GM12892 (cell line): ENCODE results near the gene KCNC1.

Source experiments
- DNase-seq: peaks from one replicate; pipeline ENCODE4 v3.0.0; 2011; ENCODE audit not compliant: insufficient read length
- FAIRE-seq: peaks from 2 replicates; lab custom pipeline; 2011; peaks lifted over from hg19 to GRCh38; lab: Jason Lieb, UNC
- POLR2A ChIP-seq: IDR thresholded peaks from 2 replicates; pipeline ENCODE4 v1.6.1; 2011; ENCODE audit warnings: low read depth, low read length, control low read depth
- POLR2AphosphoS5 ChIP-seq: IDR thresholded peaks from 2 replicates; pipeline ENCODE4 v1.6.1; 2011; ENCODE audit warnings: low read depth, low read length, control low read depth
- TAF1 ChIP-seq: IDR thresholded peaks from 2 replicates; pipeline ENCODE4 v1.6.1; 2011; ENCODE audit warnings: low read depth, mild to moderate bottlenecking, control low read depth, low read length, borderline replicate concordance

The KCNC1 gene

GRCh38 chr11:17730608-17731462, 3.7 kb upstream of the KCNC1 start:
- TF ChIP-seq TAF1, result no peak
- no peak for TF ChIP-seq POLR2AphosphoS5
- no peak for TF ChIP-seq POLR2A
- peak; percentile 98 for FAIRE-seq
- peak; percentile 73 for DNase-seq

GRCh38 chr11:17733261-17733660, 1.3 kb upstream of the KCNC1 start:
- FAIRE-seq (no peak), DNase-seq (no peak)
- TF ChIP-seq POLR2A, result no peak
- no peak for TF ChIP-seq POLR2AphosphoS5
- no peak for TF ChIP-seq TAF1

- FAIRE-seq (no peak), DNase-seq (peak; percentile 68)
- TF ChIP-seq POLR2A (no peak), POLR2AphosphoS5 (no peak), TAF1 (no peak)
These were observed 621 bp downstream of the KCNC1 start for GRCh38 chr11:17734986-17735817.

- TF ChIP-seq TAF1 (no peak), POLR2A (no peak), POLR2AphosphoS5 (no peak)
- DNase-seq (no peak), FAIRE-seq (no peak)
These were observed 1.4 kb downstream of the KCNC1 start for GRCh38 chr11:17735818-17736578.

- no peak for DNase-seq
- FAIRE-seq, result no peak
- TF ChIP-seq POLR2A (no peak), TAF1 (no peak), POLR2AphosphoS5 (no peak)
These were observed 2.0 kb downstream of the KCNC1 start for GRCh38 chr11:17736579-17736893.

- no peak for DNase-seq
- no peak for TF ChIP-seq TAF1
- no peak for TF ChIP-seq POLR2A
- TF ChIP-seq POLR2AphosphoS5, result no peak
- FAIRE-seq, result no peak
These were observed 2.6 kb downstream of the KCNC1 start for GRCh38 chr11:17736930-17737817.

GRCh38 chr11:17738151-17738973, 3.8 kb downstream of the KCNC1 start:
- no peak for FAIRE-seq
- no peak for DNase-seq
- TF ChIP-seq TAF1, result no peak

GRCh38 chr11:17739945-17740338, 5.4 kb downstream of the KCNC1 start:
- no peak for FAIRE-seq
- no peak for DNase-seq
- TF ChIP-seq TAF1, result no peak
- no peak for TF ChIP-seq POLR2A
- no peak for TF ChIP-seq POLR2AphosphoS5

GRCh38 chr11:17740649-17741235, 6.2 kb downstream of the KCNC1 start:
- FAIRE-seq (no peak), DNase-seq (no peak)
- TF ChIP-seq POLR2AphosphoS5 (no peak), TAF1 (no peak), POLR2A (no peak)

GRCh38 chr11:17741487-17741886, 6.9 kb downstream of the KCNC1 start:
- TF ChIP-seq POLR2AphosphoS5 (no peak), POLR2A (no peak), TAF1 (no peak)
- FAIRE-seq, result no peak
- no peak for DNase-seq
